Measurements from ENCODE around the gene PKHD1. TPM values are rescaled to one million over a fixed set of nuclear protein-coding genes. Genes with fewer than 3 reads are reported as not detected.

The PKHD1 gene
- total RNA-seq, 1 donor = under 0.01 TPM

DNA sequence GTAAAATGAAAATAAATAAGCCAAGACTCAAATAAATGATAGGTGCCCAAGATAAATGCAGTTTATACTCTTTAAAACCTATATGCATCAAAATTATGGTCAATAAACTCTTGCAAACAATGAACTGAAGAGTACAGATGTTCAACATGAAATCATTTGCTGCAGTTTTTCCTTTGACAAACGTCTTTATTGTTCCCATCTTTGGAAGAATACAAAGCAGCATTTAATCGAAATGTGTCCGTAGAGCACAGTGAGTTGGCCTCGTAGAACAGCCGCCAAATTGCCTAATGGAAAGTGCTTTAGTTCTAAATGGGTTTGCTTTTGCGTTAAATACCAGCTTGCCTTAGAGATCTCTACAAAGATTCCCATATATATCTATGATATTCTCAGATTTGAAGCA lies 447.4 kb downstream of the PKHD1 start:
- H3K27me3 ChIP-seq (ENCODE audit: insufficient read depth, low read length) = no peaks in the 10 kb centered on the region
- no peaks in the 10 kb centered on the region for H3K4me1 ChIP-seq (ENCODE audit: insufficient read depth, low read length)
- H3K4me3 ChIP-seq (ENCODE audit: low read length) = no peak overlapping the region
- H3K9me3 ChIP-seq (ENCODE audit: low read depth, low read length) = no peaks in the 10 kb centered on the region

- Histone ChIP-seq H3K4me1 (ENCODE audit: insufficient read depth, low read length) (no peaks in the 10 kb centered on the region), H3K9me3 (ENCODE audit: low read depth, low read length) (no peaks in the 10 kb centered on the region), H3K4me3 (ENCODE audit: low read length) (no peak overlapping the region), H3K27me3 (ENCODE audit: insufficient read depth, low read length) (no peaks in the 10 kb centered on the region)
Measured at GRCh38 chr6:51633424-51633823, 454.0 kb downstream of the PKHD1 start.

DNA sequence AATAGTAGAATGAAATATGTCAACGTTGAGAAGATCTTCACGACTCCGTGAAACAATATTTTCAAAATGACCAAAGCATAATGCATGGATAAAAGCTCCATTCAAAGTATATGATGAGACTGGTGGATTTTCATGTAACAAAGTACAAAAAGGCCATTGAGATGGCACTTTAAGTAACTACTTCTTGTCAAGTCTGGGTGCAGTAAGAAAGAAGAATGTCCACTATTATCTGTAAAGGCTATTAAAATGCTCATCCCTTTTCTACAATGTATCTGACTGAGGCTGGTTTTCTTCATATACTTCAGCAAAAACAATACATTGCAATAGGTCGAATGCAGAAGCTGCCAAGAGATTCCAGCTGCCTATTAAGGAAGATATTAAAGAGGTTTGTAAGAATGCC lies 457.4 kb downstream of the PKHD1 start:
- Histone ChIP-seq H3K27me3 (ENCODE audit: insufficient read depth, low read length) (no peaks in the 10 kb centered on the region), H3K4me1 (ENCODE audit: insufficient read depth, low read length) (no peaks in the 10 kb centered on the region), H3K4me3 (ENCODE audit: low read length) (no peak overlapping the region), H3K9me3 (ENCODE audit: low read depth, low read length) (no peaks in the 10 kb centered on the region)

- Histone ChIP-seq H3K27me3 (ENCODE audit: insufficient read depth, low read length) (no peaks in the 10 kb centered on the region), H3K9me3 (ENCODE audit: low read depth, low read length) (no peaks in the 10 kb centered on the region), H3K4me3 (ENCODE audit: low read length) (no peak overlapping the region), H3K4me1 (ENCODE audit: insufficient read depth, low read length) (no peaks in the 10 kb centered on the region)
Measured at GRCh38 chr6:51626391-51626790, 461.0 kb downstream of the PKHD1 start.

DNA sequence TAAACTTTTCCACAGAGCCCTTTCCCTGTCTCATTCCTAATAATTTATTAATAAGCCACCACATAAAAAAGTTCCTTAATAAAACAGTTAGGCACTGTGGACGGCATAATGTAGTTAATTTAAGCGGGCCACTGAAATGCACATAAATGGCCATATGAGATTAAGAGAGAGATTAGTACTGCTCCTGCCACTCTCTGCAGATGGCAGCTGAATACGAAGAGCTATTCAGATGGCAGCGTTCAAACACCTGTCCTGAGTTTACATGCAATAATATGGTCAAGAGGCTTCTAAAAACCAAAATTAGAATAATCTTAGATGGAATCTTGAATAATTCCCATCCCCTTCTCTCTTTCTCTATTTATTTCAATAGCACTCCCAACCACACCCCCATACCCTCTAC lies 461.8 kb downstream of the PKHD1 start:
- Histone ChIP-seq H3K4me3 (ENCODE audit: low read length) (no peak overlapping the region), H3K4me1 (ENCODE audit: insufficient read depth, low read length) (no peaks in the 10 kb centered on the region), H3K27me3 (ENCODE audit: insufficient read depth, low read length) (no peaks in the 10 kb centered on the region), H3K9me3 (ENCODE audit: low read depth, low read length) (no peaks in the 10 kb centered on the region)

- Histone ChIP-seq H3K4me3 (ENCODE audit: low read length) (no peak overlapping the region), H3K27me3 (ENCODE audit: insufficient read depth, low read length) (no peaks in the 10 kb centered on the region), H3K4me1 (ENCODE audit: insufficient read depth, low read length) (no peaks in the 10 kb centered on the region), H3K9me3 (ENCODE audit: low read depth, low read length) (no peaks in the 10 kb centered on the region)
Measured at GRCh38 chr6:51620971-51621370, 466.4 kb downstream of the PKHD1 start.

GRCh38 chr6:51619042-51619799 lies 468.2 kb downstream of the PKHD1 start:
- Histone ChIP-seq H3K9me3 (ENCODE audit: low read depth, low read length) (no peaks in the 10 kb centered on the region), H3K4me3 (ENCODE audit: low read length) (no peak overlapping the region), H3K27me3 (ENCODE audit: insufficient read depth, low read length) (no peaks in the 10 kb centered on the region), H3K4me1 (ENCODE audit: insufficient read depth, low read length) (no peaks in the 10 kb centered on the region)

GRCh38 chr6:51618563-51618962 lies 468.9 kb downstream of the PKHD1 start:
- Histone ChIP-seq H3K27me3 (ENCODE audit: insufficient read depth, low read length) (no peaks in the 10 kb centered on the region), H3K4me3 (ENCODE audit: low read length) (no peak overlapping the region), H3K9me3 (ENCODE audit: low read depth, low read length) (no peaks in the 10 kb centered on the region), H3K4me1 (ENCODE audit: insufficient read depth, low read length) (no peaks in the 10 kb centered on the region)

DNA sequence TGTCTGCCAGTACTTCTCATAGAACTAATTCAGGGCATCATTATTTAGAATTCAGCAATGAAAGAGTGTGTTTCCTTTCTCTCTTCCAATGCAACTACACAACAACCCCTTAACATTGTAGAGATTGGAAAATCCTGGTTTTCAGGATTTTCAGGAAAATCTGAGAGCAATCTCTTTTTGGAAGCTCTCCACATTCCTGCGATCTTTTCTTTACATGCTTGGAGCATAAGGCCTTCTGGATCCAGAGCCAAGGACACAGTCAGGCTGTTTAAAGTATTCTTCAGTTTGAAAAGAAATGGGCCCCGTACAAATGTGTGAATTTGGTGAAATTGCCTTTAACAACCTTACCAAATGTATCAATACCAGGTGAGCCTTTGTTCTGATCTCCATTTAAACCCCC lies 469.7 kb downstream of the PKHD1 start:
- H3K4me3 ChIP-seq (ENCODE audit: low read length) = no peak overlapping the region
- H3K4me1 ChIP-seq (ENCODE audit: insufficient read depth, low read length) = no peaks in the 10 kb centered on the region
- no peaks in the 10 kb centered on the region for H3K9me3 ChIP-seq (ENCODE audit: low read depth, low read length)
- H3K27me3 ChIP-seq (ENCODE audit: insufficient read depth, low read length) = no peaks in the 10 kb centered on the region

DNA sequence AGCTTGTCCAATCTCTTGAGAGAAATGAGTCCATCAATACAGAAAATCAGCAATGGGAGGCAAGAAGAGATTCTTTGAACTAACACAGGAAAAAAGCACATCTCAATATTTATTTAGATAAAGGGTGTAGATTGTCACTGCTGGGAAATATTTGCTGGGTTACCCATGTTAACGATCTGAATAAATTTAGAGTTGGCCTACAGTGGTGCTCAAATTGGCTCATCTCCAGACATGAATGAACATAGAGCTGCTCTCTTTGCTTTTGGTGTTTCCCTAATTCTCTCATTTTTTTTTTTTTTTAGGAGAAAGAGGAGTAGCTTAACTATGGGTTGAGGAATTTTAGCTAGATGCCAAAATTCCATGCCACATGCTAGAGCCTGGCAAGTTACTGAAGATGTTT lies 471.2 kb downstream of the PKHD1 start:
- Histone ChIP-seq H3K4me1 (ENCODE audit: insufficient read depth, low read length) (no peaks in the 10 kb centered on the region), H3K4me3 (ENCODE audit: low read length) (no peak overlapping the region), H3K9me3 (ENCODE audit: low read depth, low read length) (no peaks in the 10 kb centered on the region), H3K27me3 (ENCODE audit: insufficient read depth, low read length) (no peaks in the 10 kb centered on the region)

- Histone ChIP-seq H3K4me1 (ENCODE audit: insufficient read depth, low read length) (no peaks in the 10 kb centered on the region), H3K27me3 (ENCODE audit: insufficient read depth, low read length) (no peaks in the 10 kb centered on the region), H3K9me3 (ENCODE audit: low read depth, low read length) (no peaks in the 10 kb centered on the region), H3K4me3 (ENCODE audit: low read length) (no peak overlapping the region)
Measured at GRCh38 chr6:51614725-51615124, 472.7 kb downstream of the PKHD1 start.

- Histone ChIP-seq H3K9me3 (ENCODE audit: low read depth, low read length) (no peaks in the 10 kb centered on the region), H3K4me3 (ENCODE audit: low read length) (no peak overlapping the region), H3K4me1 (ENCODE audit: insufficient read depth, low read length) (no peaks in the 10 kb centered on the region), H3K27me3 (ENCODE audit: insufficient read depth, low read length) (no peaks in the 10 kb centered on the region)
Measured at GRCh38 chr6:51613558-51613957, 473.9 kb downstream of the PKHD1 start.

- Histone ChIP-seq H3K4me3 (ENCODE audit: low read length) (no peak overlapping the region), H3K27me3 (ENCODE audit: insufficient read depth, low read length) (no peaks in the 10 kb centered on the region), H3K9me3 (ENCODE audit: low read depth, low read length) (no peaks in the 10 kb centered on the region), H3K4me1 (ENCODE audit: insufficient read depth, low read length) (no peaks in the 10 kb centered on the region)
Measured at GRCh38 chr6:51608932-51609331, 478.5 kb downstream of the PKHD1 start.

DNA sequence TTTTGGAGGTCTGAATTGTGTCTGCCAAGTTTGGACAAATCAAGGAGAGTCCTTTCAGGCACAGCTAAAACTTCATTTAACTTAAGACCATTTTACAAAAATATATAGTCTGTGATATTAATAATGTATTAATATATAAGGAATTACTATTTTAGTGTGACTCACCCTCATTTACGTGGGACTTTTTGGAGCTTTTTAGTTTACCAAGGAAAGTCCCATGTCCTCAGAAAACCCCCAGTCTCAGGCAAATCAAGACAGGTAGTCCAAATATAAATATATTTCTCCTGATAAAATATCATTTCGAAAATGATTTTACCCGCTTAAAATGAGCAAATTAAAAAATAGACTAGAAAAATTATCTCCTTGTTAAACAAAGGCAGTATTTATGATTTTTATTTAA lies 479.0 kb downstream of the PKHD1 start:
- no peaks in the 10 kb centered on the region for H3K27me3 ChIP-seq (ENCODE audit: insufficient read depth, low read length)
- H3K4me1 ChIP-seq (ENCODE audit: insufficient read depth, low read length) = no peaks in the 10 kb centered on the region
- no peaks in the 10 kb centered on the region for H3K9me3 ChIP-seq (ENCODE audit: low read depth, low read length)
- no peak overlapping the region for H3K4me3 ChIP-seq (ENCODE audit: low read length)

GRCh38 chr6:51600514-51600913 lies 486.9 kb downstream of the PKHD1 start:
- H3K4me3 ChIP-seq (ENCODE audit: low read length) = no peak overlapping the region

GRCh38 chr6:51598171-51598570 lies 489.2 kb downstream of the PKHD1 start:
- no peaks in the 10 kb centered on the region for H3K4me1 ChIP-seq (ENCODE audit: insufficient read depth, low read length)
- H3K4me3 ChIP-seq (ENCODE audit: low read length) = no peak overlapping the region
- H3K9me3 ChIP-seq (ENCODE audit: low read depth, low read length) = no peaks in the 10 kb centered on the region
- H3K27me3 ChIP-seq (ENCODE audit: insufficient read depth, low read length) = no peaks in the 10 kb centered on the region

More at GRCh38 chr6:51600514-51600913, 486.9 kb downstream of the PKHD1 start:
- Histone ChIP-seq H3K4me1 (ENCODE audit: insufficient read depth, low read length) (no peaks in the 10 kb centered on the region), H3K27me3 (ENCODE audit: insufficient read depth, low read length) (no peaks in the 10 kb centered on the region), H3K9me3 (ENCODE audit: low read depth, low read length) (no peaks in the 10 kb centered on the region)
